Measurements from ENCODE around the gene COL4A4.
"Not testable (repeated sequence)": the region's sequence is repeated elsewhere in the genome, so short reads cannot be mapped to it uniquely, and the experiment has no call there.

The COL4A4 gene

GRCh38 chr2:227106845-227107759 is 56.9 kb downstream of the COL4A4 start:
- FAIRE-seq: peak; percentile 89

- FAIRE-seq: no peak
Measured at GRCh38 chr2:227103583-227103982, 60.4 kb downstream of the COL4A4 start.

GRCh38 chr2:227099340-227099739 is 64.7 kb downstream of the COL4A4 start:
- no peak for FAIRE-seq

DNA sequence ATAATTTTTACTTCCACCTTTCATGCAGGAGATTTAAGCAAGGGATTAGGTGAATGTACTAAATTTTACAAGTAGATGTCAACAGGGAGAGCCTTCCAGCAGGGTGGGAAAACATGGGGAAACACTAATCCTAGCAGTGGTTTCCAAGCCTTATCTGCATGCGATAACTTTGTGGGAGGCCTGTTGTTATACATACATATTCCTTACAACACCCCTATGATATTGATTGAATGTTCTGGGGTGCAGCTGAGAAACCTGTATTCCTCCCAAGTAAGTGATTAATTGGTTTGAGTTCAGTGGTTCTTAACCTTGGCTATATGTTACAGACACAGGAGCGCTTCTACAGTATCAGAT is 65.9 kb downstream of the COL4A4 start:
- no peak for FAIRE-seq

DNA sequence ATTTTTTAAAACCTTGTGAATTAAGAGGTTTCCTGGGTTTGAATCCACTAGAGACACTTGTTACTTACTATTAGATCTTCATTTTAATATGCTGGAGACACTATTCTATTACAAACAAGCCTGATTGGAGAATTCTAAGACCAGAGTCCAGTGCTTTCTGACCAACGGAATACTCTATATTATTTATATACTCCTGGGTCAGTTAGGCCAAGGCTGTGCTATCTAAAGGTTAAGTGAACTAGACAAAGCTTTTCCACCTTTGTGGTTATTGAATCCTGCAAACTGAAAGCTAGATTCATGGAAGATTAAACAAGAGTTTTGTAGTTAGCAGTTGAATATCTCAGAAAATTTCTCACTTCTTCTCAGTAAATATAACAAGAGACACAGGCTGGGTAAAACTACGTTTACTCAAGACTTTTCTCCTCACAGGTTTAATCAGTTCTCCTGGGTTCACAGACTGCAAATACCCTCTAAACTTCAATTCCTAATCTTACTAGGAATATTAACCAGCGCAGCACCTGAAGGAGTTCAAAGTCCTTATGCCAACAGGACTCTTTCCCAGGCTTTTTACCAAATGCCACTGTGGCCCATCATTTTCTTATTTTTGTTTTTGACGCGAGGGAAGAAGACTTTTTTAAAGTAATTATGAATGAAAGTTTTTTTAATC is 66.4 kb downstream of the COL4A4 start:
- FAIRE-seq: no peak

DNA sequence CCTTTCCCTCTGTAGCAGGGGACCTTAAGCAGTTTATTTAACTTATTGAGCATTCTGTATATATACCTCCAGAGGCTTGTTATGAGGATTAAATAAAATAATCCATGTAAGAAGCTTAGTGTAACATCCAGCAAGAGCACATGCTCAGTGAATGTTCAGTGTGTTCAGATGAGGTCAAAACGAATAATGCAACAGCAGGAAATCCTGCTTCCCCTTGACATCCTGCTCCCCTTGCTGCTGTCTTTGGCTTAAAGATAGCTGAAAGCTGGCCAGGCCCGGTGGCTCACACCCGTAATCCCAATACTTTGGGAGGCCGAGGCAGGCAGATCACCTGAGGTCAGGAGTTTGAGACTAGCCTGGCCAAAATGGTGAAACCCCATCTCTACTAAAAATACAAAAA is 68.7 kb downstream of the COL4A4 start:
- no peak for FAIRE-seq

GRCh38 chr2:227082286-227082685 is 81.7 kb downstream of the COL4A4 start:
- no peak for FAIRE-seq

GRCh38 chr2:227079726-227080125 is 84.3 kb downstream of the COL4A4 start:
- FAIRE-seq: no peak

DNA sequence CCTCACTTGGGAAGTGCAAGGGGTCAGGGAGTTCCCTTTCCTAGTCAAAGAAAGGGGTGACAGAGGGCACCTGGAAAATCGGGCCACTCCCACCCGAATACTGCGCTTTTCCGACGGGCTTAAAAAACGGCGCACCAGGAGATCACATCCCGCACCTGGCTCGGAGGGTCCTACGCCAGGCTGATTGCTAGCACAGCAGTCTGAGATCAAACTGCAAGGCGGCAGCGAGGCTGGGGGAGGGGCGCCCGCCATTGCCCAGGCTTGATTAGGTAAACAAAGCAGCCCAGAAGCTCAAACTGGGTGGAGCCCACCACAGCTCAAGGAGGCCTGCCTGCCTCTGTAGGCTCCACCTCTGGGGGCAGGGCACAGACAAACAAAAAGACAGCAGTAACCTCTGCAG is 98.9 kb downstream of the COL4A4 start:
- not testable (repeated sequence) for FAIRE-seq

DNA sequence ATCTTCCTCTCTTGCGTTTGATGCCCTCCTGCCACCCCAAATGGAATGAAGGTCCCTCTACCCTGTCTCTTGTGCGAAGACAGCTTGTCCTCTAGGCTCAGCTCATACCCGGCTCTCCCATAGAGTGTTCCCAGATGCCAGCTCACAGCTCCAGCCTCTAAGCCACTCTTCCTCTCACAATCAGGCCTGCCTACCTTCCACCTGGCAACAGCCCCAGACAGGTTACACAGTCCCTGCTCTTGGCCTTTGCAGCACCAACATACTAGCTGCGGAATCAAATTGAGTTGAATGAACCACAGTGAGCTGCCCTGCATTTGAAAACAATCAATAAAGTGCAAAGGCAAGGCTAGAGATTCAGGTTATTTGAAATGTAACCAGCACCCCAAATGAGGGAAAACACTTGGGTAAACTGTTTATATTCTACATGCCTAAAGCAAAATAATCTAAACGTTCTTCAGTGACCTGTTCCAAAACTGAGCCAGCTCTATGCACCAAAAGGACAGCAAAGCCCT is 105.1 kb downstream of the COL4A4 start:
- no peak for FAIRE-seq

DNA sequence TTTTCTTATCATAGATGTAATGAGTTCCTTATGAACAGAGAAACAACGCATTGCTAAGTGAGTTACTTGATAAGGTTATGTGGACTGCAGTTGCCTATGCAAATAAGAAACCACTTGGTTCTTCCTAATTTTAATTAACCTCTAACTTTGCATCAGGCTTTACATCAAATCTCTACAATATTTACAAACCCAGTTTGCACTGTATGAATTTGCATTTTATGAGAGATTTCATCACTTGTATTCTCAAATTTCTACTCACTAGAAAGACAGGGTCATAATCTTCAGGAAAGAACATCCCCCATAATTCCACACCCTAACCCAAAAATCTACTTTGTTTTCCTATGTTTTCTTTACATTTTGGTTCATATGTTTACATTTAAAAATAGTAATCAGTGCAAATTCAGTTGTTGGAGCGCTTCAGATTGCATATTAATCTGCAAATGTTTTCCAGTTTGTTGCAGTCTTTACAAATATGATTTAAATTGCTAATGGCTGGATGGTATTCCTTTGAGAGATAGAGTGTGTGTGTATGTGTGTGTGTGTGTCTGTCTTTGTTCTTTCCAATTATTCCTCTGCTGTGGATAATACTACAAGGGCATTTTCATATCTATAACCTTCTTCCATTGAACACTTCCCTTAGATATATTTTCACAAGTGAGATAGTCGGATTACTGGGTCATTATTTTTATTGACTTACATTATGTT is 106.1 kb downstream of the COL4A4 start:
- FAIRE-seq: no peak

DNA sequence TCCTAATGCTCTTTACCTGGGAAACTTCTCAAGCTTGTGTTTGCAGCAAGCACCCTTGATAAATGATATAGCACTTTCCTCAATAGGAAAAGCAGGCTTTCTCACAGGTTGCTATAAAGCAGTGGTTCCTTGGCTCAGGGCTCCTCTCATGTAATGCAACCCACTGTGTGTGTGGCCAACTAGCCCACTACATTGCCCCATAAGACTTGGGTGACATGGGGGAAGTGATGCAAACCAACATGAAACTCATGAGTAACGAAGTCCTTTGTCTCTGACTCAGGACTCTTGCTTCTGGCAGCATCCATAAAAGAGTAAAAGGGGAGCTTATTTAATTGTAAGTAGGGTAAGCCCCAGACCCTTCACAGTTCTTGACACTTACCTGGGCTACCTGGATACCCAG is 106.9 kb downstream of the COL4A4 start:
- FAIRE-seq: no peak

DNA sequence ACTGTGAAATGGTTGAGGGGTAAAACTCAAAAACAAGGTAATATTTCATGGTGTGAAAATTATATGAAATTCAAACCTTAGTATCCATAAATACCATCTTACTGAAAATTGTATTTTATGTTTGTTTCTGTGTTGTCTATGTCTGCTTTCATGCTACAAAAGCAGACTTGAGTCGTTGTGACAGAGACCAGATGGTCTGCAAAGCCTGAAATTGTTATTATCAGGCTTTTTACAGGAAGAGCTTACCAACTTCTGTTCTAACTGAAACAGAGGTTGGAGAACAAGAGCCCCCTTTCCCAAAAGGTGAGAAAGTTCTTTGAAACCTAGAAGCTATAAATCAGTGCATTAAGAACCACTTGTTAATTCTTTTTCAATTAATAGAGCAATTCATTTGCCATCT is 110.0 kb downstream of the COL4A4 start:
- no peak for FAIRE-seq

GRCh38 chr2:227052879-227053278 is 111.1 kb downstream of the COL4A4 start:
- no peak for FAIRE-seq

DNA sequence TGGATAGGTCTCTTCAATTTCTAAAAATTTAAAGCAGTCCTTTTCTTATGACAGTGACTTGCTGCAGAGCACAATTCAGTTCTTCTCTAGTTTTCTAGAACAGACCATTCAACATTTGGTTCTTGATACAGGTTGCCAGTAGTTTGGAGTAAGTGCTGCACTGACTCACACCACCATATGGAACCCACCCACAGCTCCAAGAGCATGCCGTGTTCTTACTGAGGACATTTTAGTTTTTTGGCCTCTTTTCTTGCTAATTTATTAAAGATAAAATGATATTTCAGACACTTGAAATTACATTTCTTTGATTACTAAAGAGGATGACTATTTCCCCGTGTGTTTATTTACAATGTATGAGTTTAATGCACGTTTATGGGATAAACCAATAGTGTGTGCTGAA is 120.0 kb downstream of the COL4A4 start:
- no peak for FAIRE-seq

DNA sequence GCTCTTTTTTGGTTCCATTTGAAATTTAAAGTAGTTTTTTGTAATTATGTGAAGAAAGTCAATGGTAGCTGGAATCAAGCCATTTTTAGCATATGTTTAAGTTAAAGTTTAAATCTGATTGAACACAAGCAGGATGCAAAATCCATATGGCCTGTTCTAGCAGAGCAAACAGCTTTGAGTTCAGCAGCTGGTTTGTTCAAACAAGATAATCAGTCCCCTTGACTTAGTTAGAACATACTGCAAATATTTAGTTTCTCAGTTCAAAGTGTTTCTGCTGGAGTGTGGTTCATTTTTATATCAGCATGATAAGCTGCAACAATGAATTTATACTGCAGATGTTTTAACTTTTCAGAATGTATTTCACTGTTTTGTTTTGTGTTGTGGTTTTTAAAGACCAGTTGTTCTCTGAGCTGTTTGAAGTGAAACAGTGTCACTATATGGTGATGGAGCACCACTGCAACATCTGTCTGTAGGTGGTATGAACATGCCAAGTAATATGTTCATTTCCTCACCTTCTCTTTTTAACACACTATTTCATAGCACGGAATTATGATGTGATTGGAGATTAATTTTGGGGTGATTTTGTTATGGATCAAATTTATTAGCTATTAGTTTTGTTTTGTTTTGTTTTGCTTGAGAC is 125.3 kb downstream of the COL4A4 start:
- FAIRE-seq: no peak

DNA sequence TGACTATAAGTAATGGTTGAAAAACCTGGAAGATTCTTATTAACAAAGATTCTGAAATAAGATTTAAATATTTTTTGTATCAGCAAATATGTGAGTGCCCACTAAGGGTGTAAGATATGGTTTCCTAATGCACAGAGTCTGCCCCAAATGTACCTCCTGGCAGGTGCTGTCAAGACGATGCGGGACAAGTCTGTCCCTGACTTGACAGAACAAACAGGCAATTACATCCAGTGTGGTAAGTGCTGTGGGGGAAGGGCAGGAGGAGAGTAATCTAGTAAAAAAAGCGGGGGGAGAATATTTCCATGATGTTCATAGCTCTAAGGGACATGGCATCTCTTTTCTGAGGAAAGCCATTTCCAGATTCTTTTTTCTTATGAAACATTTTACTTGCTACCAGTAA is 127.5 kb downstream of the COL4A4 start:
- FAIRE-seq: no peak

DNA sequence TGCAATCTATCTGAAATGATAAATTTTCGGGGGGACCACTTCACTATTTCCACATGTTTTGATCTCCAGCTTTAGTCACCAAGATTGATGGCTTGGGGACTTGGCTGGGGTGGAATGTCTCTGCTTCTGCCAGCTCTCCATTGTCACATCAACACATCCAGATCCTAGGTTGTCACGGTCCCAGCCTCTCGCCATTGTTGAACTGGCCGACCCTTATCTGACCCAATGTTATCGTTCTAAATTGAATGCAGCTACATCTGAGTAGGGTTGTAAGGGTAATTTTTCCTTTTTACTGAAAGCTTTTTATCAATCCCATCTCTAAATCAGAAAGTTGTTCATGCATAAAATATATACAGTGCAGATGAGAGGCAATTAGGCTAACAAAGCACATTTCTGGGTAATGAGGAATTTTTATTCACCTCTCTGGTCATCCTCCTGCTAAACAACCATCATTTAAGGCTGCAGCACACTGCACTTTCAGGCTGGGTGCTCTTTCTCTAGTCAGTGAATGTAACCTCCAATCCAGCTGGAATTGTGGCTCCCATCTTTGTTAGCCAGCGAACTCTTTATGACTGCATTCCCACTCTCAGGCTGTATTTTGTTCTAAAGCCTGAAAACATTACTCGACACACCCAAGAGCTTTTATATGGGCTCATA is 128.2 kb downstream of the COL4A4 start:
- no peak for FAIRE-seq

- no peak for FAIRE-seq
Measured at GRCh38 chr2:227033471-227034148, 130.4 kb downstream of the COL4A4 start.

GRCh38 chr2:227031379-227031778 is 132.6 kb downstream of the COL4A4 start:
- FAIRE-seq: no peak

DNA sequence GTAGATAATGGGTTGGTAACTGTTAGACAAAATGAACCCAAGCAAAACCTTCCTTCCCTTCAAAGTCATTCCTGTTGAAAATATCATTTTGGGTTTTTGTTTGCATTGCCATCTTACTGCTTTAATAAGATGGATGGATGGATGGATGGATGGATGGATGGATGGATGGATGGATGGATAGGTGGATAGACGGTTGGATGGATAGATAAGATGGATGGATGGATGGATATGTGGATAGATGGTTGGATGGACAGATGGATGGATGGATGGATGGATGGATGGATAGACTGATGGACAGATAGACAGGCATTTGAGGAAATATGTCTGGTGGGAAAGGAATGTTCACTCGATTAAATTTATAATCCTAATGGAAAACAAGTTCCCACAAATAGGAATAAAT is 133.2 kb downstream of the COL4A4 start:
- FAIRE-seq: no peak

All from TTC549 (cell line).